NCI-H446 treated with DMSO at 0.1 percent for 48 hours (cell line): ENCODE data around the gene SLC2A10.

Source experiments
- DNase-seq: peaks from one replicate; lab custom pipeline; 2025; lab: John Stamatoyannopoulos, UW

SLC2A10 gene

DNA sequence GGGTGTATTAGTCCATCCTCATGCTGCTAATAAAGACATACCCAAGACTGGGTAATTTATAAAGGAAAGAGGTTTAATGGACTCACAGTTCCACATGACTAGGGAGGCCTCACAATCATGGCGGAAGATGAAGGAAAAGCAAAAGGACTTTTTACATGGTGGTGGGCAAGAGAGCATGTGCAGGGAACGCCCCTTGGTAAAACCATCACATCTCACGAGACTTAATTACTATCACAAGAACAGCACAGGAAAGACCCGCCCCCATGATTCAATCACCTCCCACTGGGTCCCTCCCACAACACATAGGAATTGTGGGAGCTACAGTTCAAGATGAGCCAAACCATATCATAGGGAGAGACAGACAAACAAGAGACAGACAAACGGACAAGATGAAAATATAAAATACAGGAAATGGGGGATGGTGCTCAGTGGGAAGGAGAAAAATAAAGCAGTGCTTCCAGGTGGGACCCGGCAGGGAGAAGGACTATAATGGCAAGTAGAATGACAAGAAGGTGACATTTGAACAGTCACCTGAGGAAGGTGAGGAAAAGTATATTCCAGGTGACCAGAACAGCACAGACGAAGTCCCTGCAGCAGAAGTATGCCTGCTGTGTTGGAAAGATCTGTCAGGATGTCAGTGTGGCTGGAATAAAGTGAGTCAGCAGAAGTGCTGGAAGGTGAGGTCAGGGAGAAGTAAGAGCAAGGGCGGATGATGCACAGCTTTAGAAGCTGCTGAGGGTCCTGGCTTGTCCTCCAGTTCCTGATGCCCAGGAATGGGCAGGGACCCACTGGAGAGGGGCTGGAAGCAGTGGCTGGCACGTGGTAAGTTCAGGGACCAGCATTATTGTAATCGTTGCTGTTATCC lies 61.1 kb downstream of the SLC2A10 start:
- no peak for DNase-seq

DNA sequence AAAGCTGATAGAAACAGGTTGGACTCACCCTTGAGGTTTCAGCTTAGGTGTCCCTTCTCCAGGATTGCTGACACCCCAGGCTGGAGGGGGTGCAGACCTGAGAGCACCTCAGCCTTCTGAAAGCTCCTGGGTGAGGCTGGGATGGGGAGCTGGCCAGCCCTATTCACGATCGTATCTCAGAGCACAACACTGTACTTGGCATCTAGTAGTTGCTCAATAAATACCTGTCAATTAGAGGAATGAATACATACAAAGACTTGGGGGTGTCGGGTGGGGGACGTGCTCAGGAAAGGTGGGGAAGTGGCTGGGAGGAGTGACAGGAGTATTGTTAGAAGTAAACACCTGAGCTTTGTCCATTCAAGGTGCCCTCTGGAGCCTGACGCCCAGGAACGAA lies 61.7 kb downstream of the SLC2A10 start:
- no peak for DNase-seq

DNA sequence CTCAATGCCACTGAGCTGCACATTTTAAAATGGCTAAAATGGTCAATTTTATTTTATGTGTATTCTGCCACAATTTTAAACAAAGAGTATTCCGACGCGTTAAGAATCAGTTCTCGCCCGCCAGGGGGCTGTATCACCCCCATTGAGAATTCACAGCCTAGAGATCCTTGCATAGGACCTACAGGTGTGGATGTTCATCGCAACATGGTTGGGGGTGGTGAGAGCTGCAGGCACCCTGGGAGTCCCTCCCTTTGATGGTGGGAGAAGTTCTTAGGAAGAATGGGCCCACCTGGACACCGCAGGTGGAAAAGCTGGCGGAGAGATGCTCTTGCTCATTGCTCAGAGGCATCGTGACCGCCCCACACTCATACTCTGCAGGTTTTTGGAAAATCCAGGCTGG lies 63.5 kb downstream of the SLC2A10 start:
- DNase-seq, result no peak

DNA sequence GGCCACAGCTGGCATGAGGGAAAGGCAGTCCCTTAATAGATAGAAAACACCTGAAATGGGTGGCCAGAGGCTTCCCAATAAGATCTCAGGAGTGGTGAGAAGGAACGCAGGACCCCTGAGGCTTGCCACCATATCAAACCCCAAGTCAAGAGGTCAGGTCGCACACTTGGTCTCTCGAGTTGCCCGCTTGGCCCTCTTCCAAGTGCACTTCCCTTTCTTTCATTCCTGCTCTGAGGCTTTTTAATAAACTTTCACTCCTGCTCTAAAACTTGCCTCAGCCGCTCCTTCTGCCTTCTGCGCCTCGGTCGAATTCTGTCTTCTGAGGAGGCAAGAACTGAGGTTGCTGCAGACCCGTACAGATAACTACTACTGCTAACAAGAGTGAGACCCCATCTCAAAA lies 64.2 kb downstream of the SLC2A10 start:
- DNase-seq, result no peak

DNA sequence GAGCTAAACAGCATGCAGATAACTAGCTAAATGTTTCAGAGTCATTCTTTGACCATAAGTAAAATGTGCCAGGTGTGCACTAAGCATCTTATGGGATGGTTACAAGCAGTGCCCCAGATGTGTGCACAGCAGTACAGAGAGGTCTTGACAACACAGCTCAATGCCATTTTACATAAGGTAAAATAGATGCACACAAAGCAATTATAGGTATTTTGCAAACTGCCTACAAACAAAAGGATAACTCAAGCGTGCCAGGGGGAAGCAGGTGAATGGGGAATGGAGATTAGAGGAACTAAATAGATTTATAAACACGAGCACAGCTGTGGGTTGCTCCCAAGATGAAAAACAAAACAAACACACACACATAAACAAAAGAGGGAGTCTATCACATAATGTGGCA lies 64.8 kb downstream of the SLC2A10 start:
- DNase-seq, result no peak

GRCh38 chr20:46774943-46775560 lies 65.6 kb downstream of the SLC2A10 start:
- no peak for DNase-seq

DNA sequence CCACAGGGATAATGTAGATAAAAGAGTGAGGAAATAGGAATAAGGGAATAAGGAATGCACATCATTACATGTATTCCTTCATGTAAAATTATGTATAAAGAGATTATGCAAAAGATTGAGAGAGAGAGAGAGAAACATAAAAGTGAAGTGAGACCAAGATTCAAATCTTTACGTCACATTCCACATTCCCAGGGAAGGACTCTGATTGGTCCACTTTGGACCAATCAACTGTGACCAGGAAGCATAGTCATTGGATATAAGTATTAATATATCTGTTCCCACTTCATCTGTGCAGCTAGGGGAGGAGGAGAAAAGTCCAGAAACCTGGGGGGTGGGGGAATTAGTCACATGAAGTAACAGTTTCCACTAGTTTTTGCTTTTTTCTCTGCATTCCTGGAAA lies 66.4 kb downstream of the SLC2A10 start:
- DNase-seq, result no peak

DNA sequence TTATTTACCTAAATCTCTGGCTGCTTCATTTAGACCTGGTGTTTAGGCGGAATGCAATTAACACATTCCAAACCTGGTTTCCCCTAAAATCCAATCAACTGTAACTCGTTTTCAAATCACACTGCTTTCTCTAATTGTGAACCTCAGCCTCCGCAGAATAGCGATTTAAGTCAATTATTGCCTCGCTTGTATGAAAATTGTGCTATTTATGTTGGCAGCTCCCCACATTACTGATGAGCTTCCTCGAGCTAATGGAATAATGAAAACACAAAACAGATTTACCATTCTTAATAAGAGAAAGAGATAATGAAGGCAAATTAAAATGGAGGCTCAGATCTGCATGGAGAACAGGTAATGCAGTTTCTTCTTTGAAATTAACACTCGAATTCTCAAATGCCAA lies 67.9 kb downstream of the SLC2A10 start:
- DNase-seq, result no peak

- no peak for DNase-seq
Observed at GRCh38 chr20:46779831-46780230, 70.4 kb downstream of the SLC2A10 start.

DNA sequence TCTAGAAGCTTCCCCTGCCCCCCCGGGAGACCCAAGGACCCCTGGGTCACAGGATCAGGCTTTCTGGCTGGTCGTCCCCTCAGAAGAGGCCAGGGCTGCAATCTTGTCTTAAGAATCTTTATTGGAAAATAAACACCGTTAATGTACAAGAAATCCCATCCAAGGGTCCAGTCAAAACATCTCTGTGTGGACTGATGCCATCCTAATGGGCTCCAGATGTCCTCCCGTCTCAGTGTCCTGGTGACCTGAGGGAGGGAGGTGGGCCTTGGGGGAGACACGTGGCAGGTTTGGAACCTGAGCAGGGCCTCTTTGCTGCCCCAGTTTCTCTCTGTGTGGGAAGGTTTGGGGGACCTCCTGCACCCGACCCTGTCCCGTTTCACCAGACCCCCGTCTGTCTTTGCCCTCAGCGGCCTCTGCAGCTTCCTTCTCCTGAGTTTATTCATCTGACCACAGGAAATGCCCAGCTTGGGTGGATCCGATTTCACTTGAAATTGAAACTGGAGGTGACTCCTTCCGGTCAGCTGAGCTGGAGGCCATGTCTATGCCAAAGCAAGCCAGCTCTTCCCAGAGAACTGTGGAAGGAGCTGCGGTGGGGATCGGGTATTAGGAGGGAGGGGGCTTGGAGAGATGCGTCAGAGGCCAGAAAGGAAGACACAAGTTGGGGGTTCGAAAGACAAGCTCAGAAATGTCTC lies 75.1 kb downstream of the SLC2A10 start:
- DNase-seq, result no peak
